LHCN-M2 (cell line): ENCODE measurements around the gene SERPINB10. TPM values are rescaled to one million over a fixed set of nuclear protein-coding genes. Genes with fewer than 3 reads are reported as not detected.

ENCODE experiments used
- DNase-seq: peaks from one replicate; pipeline ENCODE4 v3.0.0-alpha.2; 2012; ENCODE audit warnings: low read depth
- total RNA-seq: library from RNA; depleted of rRNA; stranded (reverse); fragments of >200 nt; gene quantifications from 2 replicates; pipeline ENCODE4 v1.2.3, GENCODE V29; 2014; rRNA removed

SERPINB10 gene
- total RNA-seq, 1 experiment from 2014 or later: not detected

DNA sequence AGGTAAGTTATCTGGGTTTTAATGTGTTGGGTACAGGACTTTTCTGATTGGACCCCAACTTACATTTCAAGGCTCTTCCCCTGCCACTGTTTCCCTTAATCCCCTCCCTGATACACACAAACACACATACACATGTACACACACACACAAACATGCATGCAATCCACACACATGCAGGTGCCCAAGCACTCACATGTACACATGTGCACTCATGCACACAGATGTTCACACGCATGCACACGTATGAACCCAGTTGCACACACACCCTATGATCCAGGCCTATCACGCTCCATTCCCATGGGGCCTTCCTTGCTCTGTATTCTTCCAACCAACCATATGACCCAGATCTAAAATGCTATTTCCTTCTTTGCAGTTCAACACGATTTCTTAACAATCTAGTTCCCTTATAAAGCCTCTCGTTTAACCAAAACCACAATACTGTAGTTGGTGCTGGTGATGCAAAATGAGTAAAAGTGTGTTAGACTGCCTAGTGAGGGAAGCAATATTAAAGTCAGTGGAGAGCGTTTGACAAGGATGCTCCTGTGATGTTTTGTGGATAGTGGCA, 73.2 kb downstream of the SERPINB10 start:
- DNase-seq: no peak

DNA sequence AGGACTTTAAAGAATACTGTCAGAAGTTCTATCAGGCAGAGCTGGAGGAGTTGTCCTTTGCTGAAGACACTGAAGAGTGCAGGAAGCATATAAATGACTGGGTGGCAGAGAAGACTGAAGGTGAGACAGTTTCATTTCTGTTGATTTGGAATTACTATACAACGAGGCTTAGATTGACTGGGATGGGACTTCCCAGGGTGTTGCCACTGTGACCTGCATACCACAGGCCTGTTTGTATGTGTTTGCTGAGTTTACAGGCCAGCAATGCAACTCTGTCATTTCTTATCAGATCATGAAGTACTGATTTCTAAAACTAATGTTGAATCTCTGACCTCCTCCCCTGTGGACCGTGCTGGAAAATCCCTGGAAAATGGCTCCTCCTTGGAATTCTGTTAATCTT, 74.0 kb downstream of the SERPINB10 start:
- DNase-seq: no peak

DNA sequence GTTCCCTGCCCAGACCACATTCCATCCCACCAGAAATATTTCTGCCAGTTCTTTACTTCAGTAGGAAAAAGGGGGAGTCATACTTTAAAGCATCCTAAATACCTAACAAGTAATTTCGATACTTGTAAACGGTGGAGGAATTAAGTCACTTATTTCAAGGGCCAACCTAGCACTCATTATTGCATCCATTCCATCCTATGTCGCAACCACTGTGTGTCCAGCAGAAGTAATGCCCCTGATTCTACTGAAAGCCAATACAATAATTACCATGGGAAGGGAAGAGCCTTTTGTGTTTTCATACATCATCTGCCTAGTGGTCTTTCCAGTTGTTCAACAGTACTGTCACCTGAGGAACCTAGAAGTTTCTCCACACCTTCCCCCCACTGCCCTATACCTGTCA, 74.6 kb downstream of the SERPINB10 start:
- DNase-seq: no peak

Other genes with a start within 250 kb of the SERPINB10 start
- not detected in 2 replicates for gene SERPINB3, start 246.1 kb upstream of the SERPINB10 start, total RNA-seq
- gene SERPINB11, start 205.0 kb upstream of the SERPINB10 start, total RNA-seq: not detected in 2 replicates
- gene SERPINB7, start 132.5 kb upstream of the SERPINB10 start, total RNA-seq: 7.2 and 12.6 TPM in 2 replicates
- gene SERPINB2, start 20.3 kb upstream of the SERPINB10 start, total RNA-seq: 0.80 and 1.0 TPM in 2 replicates
- not detected in 2 replicates for gene HMSD, start 41.3 kb downstream of the SERPINB10 start, total RNA-seq
- 17.8 and 21.5 TPM in 2 replicates for gene SERPINB8, start 62.1 kb downstream of the SERPINB10 start, total RNA-seq
- not detected in 2 replicates for gene LINC00305, start 241.1 kb downstream of the SERPINB10 start, total RNA-seq